Mesenteric fat pad (tissue), 1 donor: ENCODE results near the gene KLF16. TPM values are rescaled to one million over a fixed set of nuclear protein-coding genes. Genes with fewer than 3 reads are reported as not detected.
A peak's percentile ranks its signal among the peaks of the same experiment; 100 is the strongest.

ENCODE experiments used
- DNase-seq: peaks from one replicate; pipeline ENCODE4 v3.0.0-alpha.2; 2020; ENCODE audit warnings: low spot score
- total RNA-seq: library from RNA; stranded (reverse); fragmentation: NEBNext Ultra II Directional; extraction: Animal tissue kit (Norgen Biotek cat#: 25700); gene quantifications from one replicate; pipeline ENCODE4 v1.2.1, GENCODE V29; 2021
- donor health status: DM: yes; HTN: yes; CAD: no.

The KLF16 gene
- total RNA-seq, 1 donor from 2014 or later: 19.0 TPM

DNA sequence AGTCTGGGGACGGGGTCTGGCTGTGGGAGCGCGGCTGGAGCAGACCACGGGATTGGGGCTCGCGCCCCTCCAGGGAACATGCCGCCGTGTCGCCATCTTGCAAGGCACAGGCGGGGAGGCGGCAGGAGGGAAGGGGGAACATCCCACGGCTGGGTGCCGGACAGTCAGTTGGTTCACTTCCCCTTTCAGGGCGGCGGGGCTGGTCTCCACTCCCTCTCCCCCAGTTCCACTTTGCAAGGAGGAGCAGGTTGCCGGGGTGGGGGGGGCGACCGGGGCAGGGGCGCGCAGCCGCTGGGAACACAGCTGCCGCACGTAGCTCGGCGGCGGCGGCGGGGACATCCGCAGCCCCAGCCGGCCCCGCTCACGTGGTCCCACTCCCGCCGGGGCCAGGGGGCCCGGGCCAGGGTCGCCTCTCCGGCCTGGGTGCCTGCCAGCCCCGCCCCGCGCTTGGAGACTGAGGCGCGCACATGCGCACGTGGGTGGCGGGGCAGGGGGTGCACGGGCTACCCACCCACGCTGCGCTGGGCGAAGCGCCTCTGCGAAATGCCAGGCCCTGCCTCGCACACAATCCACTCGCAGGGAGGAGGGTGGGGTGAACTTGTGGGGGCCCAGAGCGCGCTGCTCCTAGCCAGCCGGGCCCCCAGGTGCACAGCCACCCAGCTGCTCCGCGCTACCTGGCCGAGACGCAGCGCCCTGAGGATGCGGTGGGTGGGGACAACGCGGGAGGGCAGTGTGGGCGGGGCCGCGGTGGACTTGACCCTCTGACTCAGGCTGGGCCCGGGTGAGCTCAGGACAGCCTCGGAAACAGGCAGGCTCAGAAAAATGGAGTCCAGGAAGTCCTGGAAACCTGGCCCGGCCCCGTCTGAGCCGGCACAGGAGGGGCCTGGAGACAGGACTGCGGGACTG is 6.4 kb downstream of the KLF16 start:
- DNase-seq: peak; percentile 95

DNA sequence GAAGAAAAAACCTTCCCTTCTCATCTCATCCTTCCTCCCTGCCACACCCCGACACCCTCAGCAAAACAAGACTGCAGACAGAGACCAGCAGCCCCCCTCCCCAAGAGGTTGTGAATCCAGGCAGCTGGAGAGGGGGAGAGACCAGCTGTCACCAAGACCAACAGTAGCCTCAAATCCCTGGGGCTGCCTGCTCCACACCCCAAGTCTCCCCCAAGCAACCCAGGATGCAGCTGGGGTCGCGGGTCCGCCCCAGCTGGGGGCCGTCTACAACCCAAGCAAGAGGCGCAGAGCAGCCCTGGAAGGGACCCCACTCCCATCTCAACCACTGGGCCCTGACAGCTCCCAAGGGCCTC is 7.1 kb downstream of the KLF16 start:
- no peak for DNase-seq

DNA sequence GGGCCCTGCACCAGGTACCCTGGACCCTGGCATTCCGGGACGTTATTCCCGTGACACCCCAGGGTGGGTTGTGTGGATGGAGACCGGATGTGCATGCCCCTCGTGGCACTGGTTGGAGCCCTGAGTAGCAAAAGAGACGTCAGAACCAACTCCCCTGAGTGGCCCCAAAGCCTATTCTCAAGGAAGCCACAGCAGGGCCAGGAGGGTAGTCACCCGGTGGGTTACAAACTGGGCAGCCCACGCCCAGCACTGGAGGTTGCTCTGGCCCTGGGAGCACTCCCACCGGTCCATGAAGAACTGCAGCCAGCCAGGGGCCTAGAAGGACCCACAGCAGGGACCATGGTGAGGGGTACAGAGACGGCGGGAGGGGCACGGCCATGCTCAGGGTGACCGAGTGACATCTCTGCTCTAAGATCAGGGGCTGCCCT is 7.5 kb downstream of the KLF16 start:
- DNase-seq: no peak

DNA sequence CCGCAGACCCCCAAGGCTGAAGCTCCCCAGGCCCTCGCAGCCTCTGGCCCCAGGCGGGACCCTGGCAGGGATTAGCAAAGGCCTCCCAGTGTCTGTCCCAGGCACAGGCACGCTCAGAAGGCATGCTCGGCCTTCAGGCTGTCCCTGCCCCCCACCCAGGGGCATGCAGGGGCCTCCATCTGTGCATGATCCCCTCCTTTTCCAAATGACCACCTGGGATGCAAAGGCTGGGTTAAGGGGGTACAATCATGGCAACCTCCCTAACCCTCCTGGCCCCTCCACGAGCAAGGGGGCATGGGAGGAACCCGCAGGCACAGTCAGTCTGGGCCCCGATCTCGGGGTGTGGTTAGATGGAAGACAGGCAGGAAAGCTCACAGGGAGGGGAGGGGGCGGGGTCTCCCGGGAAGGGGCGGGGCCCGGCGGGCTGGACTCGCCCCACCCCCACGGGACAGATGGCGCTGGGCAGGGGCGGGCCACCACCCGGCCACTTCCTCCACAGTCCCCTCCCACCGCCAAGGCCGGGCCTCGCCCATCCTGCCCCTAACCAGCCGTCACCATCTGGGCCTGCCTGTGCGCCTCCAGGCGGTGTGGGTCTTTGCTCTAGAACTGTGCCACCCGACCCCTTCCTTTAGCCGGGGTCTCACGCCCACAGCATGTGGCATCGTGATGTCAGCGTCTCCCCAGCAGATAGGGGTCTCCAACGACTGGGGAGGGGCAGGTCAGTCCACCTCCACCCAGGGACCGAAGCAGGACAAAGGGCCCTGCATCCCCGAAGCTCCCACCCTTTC is 8.1 kb downstream of the KLF16 start:
- peak; percentile 97 for DNase-seq

DNA sequence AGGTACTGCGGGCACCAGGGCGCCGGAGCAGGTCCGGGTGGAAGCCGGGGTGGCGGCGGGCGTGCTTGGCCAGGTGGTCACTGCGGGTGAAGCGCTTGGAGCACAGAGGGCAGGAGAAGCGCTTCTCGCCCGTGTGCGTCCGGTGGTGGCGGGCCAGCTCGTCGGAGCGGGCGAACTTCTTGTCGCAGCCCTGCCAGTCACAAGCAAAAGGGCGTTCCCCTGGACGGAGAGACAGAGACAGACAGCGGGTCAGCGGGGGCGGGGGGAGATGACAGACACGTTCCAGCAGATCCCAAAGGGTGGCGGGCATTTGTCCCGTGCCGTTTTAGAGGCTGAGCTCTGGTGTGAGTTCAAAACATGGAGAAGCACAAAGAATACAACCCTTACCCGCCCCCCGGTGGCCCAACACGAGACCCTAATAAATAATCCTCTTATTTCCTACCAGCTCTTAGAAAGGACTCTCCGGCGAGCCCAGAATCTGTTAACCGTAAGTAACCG is 8.8 kb downstream of the KLF16 start:
- DNase-seq: no peak

DNA sequence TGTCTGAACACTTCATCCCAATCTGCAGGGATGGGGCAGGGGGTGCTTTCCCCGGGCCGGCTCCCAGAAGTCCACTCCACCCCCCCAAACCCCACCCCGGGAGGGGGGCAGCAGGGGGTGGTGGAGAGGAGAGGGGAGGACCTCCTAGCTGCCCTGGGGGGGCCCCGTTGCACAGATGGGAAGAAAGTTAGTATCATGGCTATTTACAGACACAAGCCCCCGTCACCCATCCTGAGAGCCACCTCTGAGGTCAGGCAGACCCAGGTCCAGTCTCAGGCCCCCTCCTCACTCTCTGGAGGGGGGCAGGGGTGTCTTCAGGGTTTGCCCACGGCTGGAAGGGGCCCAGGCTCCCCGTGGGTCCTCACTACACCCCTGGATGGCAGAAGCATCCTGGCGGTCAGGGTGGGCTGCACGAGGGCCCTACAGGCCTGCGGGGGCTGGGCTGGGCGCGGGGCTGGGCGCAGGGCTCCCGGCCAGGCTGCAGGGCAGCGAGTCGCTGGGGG is 9.3 kb downstream of the KLF16 start:
- no peak for DNase-seq

DNA sequence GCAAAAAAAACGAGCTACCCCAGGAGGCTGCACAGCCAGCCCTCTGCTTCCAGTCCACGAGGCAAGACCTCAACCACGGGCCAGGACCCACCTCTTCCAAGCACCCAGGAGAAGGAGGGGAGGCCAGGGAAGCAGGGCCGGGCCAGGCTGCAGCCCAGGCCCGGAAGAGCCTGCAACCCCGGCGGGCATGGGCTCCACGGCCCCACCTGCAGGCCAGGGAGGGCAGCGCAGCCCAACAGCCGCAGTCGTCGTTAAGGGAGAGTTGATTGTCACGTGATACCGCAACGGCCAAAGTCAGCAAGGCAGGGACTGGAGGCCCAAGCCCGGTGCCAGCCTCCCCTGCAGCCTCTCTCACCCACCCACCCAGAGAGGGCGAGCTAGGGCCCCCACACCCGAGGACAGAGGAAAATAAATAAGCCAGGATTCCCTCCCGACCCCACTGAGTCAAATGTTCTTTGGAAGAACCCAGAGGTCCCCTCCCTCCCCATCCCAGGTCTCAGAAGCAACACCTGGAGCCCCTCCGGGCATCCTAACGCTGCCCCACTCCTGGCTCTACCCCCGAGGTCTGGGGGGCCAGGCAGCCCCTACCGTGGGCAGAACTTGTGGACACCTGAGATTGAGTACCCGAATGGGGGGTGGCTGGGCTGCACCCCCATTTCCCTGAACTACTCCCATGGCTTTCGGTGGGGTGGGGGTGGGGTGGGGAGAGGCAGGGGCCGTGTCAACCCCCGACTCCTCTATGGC is 9.9 kb downstream of the KLF16 start:
- DNase-seq: no peak

DNA sequence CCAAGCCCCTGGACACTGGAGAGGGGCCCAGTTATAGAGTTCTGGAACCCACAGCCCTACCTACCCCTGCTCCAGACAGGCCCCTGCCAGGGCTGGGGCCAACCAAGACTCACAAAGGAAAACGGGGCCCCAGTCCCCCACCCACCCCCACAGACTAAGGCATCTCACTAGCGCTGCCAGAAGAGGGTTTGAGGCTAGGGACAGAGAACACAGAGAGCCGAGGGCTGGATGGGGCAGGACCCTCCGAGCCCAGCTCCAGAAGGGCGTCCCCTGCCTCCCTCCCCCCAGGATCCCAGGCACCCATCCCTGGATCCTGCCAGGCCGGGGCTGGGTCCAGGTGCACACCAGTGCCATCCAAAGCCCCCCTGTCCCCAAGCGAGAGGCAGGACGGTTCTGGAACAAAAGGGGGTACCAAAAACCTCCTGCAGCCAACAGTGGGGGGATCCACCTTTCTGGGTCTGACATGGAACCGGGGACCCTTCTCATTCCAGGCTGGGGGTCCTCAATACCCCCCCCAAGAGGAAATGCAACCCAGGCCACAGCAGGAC is 10.7 kb downstream of the KLF16 start:
- DNase-seq: no peak

DNA sequence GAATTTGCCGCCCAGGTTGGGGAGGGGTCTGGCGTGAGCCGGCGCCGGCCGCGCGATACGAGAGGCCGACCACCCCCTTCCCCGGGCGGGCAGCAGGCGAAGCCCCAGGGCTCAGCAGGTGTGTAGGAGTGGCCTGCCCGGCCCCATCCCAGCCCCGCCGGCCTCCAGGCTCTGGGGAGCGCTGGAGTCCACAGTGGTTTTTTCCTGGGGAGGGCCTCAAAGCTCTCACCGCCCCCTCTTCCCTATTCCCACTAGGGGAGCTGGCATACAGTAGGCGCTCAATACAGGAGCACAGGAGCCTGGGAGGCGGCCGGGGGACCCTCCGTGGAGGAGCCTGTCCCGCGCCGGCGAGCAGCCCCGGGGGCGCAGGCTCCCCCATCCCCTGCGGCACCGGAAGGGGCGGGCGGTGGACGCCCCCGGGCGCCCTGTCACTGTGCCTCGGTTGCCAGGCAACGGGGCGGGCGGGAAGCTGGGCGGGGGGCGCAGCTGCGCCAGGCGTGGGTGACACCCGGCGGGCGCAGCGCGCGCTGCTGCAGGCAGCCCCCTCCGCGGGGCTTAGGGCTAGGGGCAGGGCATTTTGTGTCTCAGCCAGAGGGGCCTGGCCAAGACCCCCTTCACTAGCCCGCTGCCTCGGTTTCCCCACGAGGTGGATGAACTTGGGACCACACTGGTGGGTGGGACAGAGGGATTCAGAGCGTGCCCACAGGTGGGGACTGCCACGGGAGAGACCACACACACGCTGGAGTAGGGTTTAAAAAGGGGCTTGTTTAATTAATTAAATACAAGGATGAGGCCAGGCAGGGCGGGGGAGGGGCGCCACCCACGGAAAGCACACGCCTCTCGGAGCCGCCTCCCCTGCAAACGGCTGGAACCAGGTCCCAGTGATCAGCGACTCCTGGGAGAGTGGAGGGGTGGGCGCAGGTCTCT is 11.5 kb downstream of the KLF16 start:
- DNase-seq: no peak

DNA sequence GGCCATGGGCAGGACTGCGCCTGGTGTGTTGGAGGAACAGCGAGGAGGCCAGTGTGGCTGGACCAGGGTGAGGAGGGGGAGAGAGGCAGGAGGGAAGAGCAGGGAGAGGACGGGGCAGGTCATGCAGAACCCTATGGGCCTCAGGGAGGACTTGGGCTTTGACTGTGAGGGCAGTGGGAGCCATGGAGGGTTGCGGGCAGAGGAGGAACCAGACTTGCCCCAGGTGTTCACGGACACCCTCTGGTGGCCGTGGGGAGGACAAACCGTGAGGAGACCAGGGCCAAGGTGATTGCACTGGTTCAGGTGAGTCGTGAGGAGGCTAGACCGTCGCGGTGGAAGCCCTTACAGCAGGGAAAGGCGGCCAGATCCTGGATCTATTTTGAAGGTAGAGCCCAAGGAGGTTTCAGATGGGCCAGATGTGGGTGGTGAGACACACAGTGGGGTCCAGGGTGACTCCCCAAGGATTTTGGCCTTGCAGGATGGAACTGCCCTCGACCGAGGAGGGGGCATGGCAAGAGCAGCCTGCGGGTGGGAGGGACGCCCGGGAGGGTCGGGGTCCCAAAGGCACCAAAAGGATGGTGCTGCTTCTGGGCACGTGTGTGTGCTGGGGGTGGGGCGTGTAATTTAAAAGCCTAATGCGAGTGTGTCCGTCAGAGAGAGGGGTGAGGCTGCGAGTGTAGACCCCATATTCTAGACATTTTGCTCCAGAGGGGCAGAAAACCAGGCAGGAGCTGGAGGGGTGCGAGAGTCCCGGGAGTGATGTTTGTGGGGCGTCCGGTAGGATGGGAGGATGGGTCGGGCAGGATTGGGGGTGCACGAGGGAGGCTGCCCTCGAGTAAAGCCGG is 12.3 kb downstream of the KLF16 start:
- no peak for DNase-seq

DNA sequence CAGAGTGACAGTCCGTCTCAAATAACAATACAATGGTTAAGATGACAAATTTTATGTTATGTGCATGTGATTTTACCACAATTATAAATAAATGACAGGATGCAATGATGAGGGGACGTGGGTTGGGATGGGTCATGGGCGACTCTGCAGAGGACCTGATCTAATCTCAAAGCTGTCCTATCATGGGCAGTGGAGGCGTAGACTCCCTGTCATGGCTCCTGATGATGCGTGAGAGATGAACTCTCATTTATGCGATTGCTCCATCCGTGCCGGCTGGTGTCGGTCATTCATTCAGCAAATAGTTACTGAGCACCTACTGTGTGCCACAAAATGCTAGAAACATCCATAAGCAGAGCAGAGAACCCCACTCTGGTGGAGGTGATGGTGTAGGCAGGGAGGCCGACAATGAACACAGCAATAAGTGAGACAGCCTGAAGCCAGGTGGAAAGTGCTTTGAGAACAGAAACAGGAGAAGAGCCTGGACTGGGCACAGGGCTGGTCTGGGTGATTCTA is 13.4 kb downstream of the KLF16 start:
- no peak for DNase-seq

DNA sequence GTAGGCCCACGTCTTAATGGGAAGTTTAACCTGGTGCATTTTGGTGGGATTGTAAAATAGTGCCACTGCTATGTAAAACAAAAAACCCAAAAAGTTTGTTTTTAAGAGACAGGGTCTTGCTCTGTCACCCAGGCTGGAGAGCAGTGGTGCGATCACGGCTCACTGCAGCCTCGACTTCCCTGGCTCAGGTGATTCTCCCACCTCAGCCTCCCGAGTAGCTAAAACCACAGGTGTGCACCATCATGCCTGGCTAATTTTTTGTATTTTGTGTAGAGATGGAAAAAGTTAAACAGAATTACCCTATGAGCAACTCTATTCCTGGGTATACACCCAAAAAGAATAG is 14.3 kb downstream of the KLF16 start:
- DNase-seq: no peak

DNA sequence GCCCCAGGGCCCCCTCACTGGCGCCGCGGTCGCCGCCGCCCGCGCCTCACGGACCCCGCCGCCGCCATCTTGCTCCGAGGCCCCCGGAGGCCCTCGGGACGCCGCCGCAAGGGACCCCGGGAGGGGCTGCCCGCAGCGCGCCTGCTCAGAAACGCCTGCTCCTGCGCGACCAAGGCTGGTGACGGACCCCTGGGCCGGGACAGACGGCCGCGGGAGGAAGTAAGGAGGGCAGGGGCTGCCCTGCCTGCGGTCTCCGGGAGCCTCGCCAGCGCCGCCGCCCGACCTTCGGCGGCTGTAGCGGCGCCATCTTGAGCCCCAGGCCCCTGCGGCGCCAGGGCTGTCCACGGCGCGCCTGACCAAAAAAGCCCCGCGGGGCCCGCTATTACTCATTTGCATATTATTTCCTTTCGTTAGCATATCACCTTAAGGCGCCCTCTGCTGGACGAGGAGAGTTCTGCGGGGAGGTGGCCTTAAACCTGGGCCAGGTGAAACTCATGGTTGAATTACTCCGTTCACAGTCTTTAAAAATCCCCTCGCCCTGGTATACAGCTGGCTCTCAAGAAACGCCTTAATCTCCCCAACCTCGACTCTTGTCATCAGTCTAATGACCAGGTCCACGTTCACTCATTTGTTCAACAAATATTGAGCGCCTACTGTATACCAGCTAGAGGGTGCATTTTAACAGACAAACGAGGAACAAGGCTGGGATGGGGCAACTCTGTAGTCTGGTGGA is 14.8 kb downstream of the KLF16 start, which contains the start of gene REXO1:
Gene REXO1, minus strand, starts transcription at position 85 of the 733 bp plus-strand sequence. CDS start 125 bp downstream, outside the sequence.
- DNase-seq: peak; percentile 97

DNA sequence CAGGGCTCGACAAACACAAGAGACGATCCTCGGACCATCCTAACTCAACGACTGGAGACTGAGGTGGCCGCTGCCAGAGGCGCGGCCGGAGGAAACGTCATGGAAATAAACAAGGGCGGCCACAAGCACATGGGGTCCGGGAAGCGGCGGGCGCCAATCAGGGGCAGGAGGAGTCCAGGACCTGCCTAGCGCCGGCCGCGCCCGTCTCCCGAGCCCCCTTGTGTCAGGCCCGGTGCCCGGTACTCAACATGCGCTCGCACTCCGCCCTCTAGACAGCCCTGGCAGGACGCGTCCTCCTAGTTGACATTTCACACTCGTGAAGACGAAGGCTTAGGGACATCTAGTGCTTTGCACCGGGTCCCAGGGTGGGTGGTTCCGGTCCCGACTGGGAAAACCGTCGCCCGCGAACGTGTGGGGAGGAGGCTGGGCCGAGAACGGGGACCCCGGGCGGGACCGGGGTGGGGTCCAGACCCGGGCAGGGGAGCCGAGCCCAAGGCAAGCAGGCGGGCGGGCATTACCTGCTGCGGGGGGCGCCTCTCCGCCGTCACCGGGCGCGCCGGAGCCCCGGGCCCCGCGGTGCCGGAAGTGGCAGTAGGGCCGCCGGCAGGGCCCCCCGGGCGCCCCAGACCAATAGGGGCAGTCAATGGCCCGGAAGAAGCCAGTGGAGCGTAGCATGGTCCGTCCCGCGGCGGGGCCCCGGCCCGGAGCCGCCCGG is 15.5 kb downstream of the KLF16 start:
- DNase-seq: no peak

DNA sequence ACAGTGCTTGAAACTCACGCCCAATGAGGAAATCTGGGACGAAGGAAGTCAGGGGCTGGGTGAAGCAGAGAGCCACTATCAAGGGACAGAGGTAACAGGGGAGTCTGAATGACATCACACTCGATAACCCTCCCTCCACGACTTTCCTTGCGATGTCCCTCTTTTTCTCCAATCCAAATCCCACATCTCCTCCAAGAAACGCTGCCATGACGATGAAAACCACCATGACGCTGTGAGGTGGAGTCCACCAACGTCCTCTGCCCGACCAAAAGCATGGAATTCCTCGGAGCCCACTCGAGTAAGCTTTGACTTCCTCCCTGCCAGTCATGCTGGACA is 16.1 kb downstream of the KLF16 start:
- no peak for DNase-seq

DNA sequence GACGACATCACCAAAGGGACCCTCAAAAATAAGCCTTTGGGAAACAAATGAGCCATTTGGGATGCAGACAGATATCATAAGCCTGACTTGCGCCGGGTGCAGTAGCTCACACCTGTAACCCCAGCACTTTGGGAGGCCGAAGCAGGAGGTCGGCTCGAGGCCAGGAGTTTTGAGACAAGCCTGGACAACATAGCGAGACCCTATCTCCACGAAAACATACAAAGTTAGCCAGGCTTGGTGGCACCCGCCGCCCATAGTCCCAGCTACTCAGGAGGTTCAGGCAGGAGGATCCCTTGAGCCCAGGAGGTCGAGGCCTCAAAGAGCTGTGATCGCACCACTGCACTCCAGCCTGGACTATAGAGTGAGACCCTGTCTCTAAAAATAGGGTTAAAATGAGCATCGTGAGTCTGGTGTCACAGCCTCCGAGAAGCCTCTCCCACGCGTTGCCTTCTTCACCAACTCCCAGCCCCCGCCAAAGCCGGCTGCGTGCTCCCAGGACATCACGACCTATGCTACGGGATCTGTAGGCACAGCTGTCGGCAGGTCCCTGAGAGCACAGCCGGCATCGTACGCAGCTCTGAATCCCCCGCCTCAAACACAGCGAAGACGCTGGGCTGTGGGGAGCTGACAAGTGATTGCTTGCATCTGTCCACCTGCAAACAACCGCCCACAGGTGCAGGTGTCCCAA is 16.7 kb downstream of the KLF16 start:
- DNase-seq: no peak

DNA sequence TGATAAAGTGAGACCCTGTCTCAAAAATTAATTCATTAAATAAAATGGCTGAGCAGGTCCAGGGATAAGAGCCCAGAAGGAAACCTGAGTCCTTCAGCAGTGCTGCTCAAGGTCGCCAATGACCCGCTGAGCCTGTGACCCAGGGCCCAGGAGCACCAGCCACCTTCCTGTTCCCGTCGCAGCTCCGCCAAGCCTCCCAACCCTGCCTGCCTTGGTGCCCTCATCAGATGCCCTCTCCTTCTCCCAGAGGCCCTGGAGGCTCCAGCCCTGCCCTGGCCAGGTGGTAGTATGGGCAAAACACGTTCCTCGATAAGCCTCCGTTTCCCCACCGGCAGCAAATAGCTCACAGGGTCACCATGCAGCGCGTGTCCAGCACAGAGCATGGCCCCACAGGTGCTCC is 17.7 kb downstream of the KLF16 start:
- DNase-seq: no peak
